D721Med (cell line): ENCODE measurements around the gene FRMD5.
"Not testable (repeated sequence)": the region's sequence is repeated elsewhere in the genome, so short reads cannot be mapped to it uniquely, and the experiment has no call there.

ENCODE experiments used
- DNase-seq: peaks from one replicate; pipeline ENCODE4 v3.0.0; 2011; ENCODE audit warnings: low spot score; ENCODE audit not compliant: insufficient read length
- FAIRE-seq: peaks from 2 replicates; lab custom pipeline; 2011; peaks lifted over from hg19 to GRCh38; lab: Jason Lieb, UNC
- TF ChIP-seq, protein P1 (sequence below): IDR thresholded peaks from 2 replicates; pipeline ENCODE4 v1.5.1; 2012; ENCODE audit warnings: mild to moderate bottlenecking, control low read depth; ENCODE audit not compliant: insufficient read depth; ENCODE audit errors: missing control alignments

FRMD5 gene

DNA sequence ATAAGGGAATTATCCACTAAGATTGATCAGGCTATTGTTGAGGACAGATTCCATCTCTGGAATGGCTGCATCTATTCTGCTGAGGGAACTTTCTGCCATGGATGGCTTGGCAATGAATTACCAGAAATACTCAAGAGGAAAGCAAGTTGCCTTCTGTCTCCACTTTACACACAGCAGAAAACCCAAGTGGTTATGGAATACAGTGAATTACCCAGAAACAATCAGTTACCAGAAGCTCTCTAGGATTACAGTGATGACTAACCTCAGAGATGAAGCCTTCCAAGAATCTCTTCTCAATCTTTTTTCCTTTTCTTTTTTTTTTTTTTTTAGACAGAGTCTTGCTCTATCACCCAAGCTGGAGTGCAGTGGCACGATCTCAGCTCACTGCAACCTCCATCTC lies 185.0 kb downstream of the FRMD5 start:
- TF ChIP-seq, protein P1, sequence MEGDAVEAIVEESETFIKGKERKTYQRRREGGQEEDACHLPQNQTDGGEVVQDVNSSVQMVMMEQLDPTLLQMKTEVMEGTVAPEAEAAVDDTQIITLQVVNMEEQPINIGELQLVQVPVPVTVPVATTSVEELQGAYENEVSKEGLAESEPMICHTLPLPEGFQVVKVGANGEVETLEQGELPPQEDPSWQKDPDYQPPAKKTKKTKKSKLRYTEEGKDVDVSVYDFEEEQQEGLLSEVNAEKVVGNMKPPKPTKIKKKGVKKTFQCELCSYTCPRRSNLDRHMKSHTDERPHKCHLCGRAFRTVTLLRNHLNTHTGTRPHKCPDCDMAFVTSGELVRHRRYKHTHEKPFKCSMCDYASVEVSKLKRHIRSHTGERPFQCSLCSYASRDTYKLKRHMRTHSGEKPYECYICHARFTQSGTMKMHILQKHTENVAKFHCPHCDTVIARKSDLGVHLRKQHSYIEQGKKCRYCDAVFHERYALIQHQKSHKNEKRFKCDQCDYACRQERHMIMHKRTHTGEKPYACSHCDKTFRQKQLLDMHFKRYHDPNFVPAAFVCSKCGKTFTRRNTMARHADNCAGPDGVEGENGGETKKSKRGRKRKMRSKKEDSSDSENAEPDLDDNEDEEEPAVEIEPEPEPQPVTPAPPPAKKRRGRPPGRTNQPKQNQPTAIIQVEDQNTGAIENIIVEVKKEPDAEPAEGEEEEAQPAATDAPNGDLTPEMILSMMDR, result no peak
- FAIRE-seq (no peak), DNase-seq (no peak)

DNA sequence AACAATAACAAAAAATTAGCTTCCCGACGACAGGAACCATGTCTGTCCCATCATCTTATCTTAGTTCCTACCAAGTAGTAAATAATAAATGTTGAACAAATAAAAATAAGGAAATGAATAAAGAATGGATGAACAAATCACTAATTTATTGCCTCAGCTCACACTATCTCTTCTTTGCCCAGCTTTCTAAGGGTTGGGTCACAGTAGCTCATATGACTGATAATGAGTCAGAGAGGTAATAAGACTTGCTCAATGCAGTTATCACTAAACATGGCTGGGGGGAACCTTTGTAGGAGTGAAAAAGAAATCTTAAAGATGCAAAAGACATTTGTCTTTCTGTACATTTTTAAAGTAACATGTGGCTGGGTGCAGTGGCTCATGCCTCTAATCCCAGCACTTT lies 186.0 kb downstream of the FRMD5 start:
- FAIRE-seq (no peak), DNase-seq (no peak)
- TF ChIP-seq, protein P1, result no peak

DNA sequence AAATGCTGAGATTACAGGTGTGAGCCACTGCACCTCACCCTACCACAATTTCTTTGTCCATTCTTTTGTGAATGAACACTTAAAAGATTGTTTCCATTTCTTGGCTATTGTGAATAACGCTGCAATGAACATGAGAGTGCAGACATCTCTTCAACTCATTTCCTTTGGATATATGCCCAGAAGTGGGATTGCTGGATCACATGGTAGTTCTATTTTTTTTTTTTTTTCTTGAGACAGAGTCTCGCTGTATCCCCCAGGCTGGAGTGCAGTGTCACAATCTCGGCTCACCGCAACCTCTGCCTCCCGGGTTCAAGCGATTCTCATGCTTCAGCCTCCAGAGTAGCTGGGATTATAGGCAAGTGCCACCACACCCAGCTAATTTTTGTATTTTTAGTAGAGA lies 194.8 kb downstream of the FRMD5 start:
- FAIRE-seq, result not testable (repeated sequence)

DNA sequence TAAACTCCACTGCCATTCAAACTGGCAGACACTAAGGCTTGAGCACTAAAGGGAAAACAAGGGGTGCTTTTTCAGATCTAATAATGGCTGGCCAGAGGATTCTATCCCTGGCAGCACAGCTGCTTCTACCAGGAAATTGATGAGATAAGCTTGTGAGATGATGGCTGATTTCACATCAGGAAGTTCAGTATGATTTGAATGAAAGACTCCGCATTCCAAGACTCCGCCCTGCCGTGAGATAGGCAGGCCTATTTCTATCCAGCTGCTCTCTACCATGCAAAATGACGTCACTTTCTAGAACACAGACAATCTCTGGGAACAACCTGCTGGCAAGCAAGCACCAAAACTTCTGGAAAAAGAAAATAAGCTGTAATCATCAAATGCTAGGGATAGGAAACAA lies 196.5 kb downstream of the FRMD5 start:
- FAIRE-seq (no peak), DNase-seq (no peak)

More for the DNA sequence above, 194.8 kb downstream of the FRMD5 start:
- not testable (repeated sequence) for DNase-seq

DNA sequence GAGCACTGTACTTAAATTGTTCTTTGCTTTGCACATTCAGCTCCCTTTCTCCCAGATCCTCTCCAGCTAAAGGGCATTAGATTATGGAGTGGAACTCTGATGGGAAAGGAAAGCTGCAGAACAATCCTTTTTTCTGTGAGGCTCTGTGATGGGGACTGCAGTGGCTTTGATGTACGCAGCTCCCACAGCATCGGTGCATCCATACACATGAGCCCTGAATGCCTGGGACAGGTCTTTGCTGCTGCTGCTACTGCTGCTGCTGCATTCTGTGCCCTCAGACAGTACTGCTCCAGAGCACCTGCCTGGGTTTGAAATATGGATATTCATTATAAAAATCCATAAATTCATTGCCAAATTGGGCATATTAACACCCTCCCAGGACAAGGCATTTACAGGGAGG lies 203.9 kb downstream of the FRMD5 start:
- DNase-seq (no peak), FAIRE-seq (no peak)
- TF ChIP-seq, protein P1, result no peak

More for the DNA sequence above, 196.5 kb downstream of the FRMD5 start:
- TF ChIP-seq, protein P1, result no peak

DNA sequence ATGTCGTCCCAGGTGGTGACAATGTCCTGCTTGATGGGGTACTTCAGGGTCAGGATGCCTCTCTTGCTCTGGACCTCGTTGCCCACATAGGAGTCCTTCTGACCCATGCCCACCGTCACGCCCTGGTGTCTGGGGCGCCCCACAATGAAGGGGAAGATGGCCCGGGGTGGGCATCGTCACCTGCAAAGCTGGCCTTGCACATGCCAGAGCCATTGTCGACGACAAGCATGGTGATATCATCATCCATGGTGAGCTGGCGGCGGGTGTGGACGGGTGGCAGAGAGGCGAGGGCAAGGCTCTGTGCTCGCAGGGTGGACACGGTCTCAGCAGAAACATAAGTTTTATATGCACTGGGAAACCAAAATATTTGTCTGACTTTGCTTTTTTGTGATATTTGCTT lies 205.1 kb downstream of the FRMD5 start:
- no peak for DNase-seq
- no peak for FAIRE-seq
- TF ChIP-seq, protein P1, result no peak

DNA sequence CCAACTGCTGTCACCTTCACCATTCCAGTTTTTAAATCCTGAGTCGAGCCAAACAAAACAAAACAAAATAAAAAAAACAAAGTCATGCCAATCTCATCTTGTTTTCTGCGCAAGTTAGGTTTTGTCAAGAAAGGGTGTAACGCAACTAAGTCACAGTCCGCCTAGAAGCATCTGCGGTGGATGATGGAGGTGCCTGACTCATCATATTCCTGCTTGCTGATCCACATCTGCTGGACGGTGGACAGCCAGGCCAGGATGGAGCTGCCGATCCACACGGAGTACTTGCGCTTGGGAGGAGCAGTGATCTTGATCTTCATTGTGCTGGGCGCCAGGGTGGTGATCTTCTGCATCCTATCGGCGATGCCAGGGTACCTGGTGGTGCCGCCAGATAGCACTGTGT lies 206.2 kb downstream of the FRMD5 start:
- FAIRE-seq (no peak), DNase-seq (no peak)
- TF ChIP-seq, protein P1, result no peak

DNA sequence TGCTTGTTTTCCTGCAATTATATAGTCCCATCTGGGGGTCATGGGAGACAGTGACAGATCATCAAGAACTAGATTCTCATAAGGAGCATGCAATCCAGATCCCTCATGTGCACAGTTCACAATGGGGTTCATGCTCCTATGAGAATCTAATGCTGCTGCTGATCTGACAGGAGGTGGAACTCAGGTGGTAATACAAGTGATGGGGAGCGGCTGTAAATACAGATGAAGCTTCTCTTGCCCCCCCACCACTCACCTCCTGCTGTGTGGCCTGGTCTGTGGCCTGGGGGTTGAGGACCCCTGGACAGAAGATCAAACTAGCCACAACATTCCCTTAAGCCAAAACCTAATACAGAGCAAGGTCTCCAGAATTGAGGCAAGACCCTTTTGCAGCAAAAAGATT lies 207.1 kb downstream of the FRMD5 start:
- FAIRE-seq (no peak), DNase-seq (no peak)
- TF ChIP-seq, protein P1, result no peak
